GM19372 (cell line): ENCODE data around the gene NPSR1.
"Not testable (repeated sequence)": the region's sequence is repeated elsewhere in the genome, so short reads cannot be mapped to it uniquely, and the experiment has no call there.

Experiments
- ATAC-seq: cut with Tn5 transposase; IDR thresholded peaks from one replicate; pipeline ENCODE4 v1.9.1; 2021; ENCODE audit warnings: mild to moderate bottlenecking, low read depth, moderate library complexity; ENCODE audit not compliant: unreplicated experiment

NPSR1 gene

GRCh38 chr7:34859281-34859680 lies 201.3 kb downstream of the NPSR1 start:
- not testable (repeated sequence) for ATAC-seq

- ATAC-seq = not testable (repeated sequence)
These were observed 208.2 kb downstream of the NPSR1 start for GRCh38 chr7:34866222-34866621.

- not testable (repeated sequence) for ATAC-seq
These were observed 209.3 kb downstream of the NPSR1 start for GRCh38 chr7:34867341-34867740.

GRCh38 chr7:34868602-34869001 lies 210.6 kb downstream of the NPSR1 start:
- not testable (repeated sequence) for ATAC-seq

GRCh38 chr7:34869057-34869456 lies 211.0 kb downstream of the NPSR1 start:
- ATAC-seq = no peak

- ATAC-seq = not testable (repeated sequence)
These were observed 212.0 kb downstream of the NPSR1 start for GRCh38 chr7:34870041-34870440.

GRCh38 chr7:34874329-34874728 lies 216.3 kb downstream of the NPSR1 start:
- ATAC-seq = not testable (repeated sequence)

- no peak for ATAC-seq
These were observed 217.5 kb downstream of the NPSR1 start for GRCh38 chr7:34875481-34875880.

- ATAC-seq = not testable (repeated sequence)
These were observed 221.1 kb downstream of the NPSR1 start for GRCh38 chr7:34878944-34879735.

GRCh38 chr7:34879871-34880270 lies 221.9 kb downstream of the NPSR1 start:
- no peak for ATAC-seq

GRCh38 chr7:34883855-34884254 lies 225.8 kb downstream of the NPSR1 start:
- ATAC-seq = not testable (repeated sequence)

- no peak for ATAC-seq
These were observed 228.8 kb downstream of the NPSR1 start for GRCh38 chr7:34886856-34887255.

GRCh38 chr7:34889951-34890350 lies 231.9 kb downstream of the NPSR1 start:
- ATAC-seq = no peak

GRCh38 chr7:34895202-34895601 lies 237.2 kb downstream of the NPSR1 start:
- no peak for ATAC-seq
